A549 treated with AZD9567 at 1 μM for 4 hours (cell line): ENCODE measurements around the gene BICD2. TPM values are rescaled to one million over a fixed set of nuclear protein-coding genes. Genes with fewer than 3 reads are reported as not detected.

ENCODE experiments used
- total RNA-seq: library from RNA; stranded (reverse); fragments of 200-300 nt; extraction: Qiagen RNA extraction; gene quantifications from 5 replicates; pipeline ENCODE4 v1.2.3, GENCODE V29; 2022; ENCODE audit not compliant: insufficient read depth

The BICD2 gene
- total RNA-seq = 30.8 to 38.1 TPM (median 34.3 TPM) in 5 replicates

GRCh38 chr9:92764381-92764987 is at the start of gene BICD2:
TSS of gene BICD2 (minus strand) at chr9:92764833. CDS start at chr9:92764744, 89 bp downstream.

DNA sequence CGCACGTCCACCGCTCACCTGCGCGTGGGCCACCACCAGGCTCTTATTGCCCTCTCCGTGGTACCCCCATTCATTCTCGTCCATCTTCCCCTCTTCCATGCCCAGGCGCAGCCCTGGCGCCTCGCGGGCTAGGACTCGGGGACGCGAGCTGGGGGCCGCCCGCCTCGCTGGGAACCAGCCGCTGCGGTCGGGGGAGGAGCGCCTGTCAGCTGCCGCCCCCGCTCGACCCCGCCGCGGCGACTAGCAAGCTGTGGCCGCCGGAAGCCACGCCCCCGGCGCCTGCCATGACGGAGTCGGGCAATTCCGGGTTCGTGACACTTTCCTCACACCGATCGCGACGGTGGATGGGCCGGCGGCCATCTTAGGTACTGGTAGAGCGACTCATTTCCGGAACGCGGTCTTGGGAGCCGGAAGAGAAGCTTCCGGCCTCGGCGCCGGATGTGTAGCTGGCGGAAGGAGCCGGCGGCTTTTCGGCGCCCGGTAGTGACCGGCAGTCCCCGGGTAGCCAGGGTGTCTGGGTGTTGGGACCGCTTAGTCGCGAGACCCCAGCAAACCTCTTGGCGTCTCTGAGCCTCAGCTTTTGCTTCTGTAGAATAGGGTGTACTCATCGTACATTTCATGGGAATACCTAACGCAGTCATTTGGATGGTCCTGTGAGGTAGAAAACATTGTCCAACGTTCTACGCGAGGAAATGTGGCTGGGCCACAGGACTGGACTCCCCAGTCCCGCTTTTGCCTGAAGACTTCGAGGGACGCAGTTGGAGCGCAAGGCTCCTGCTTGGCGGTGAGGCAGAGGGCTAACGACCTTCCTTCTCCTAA is 94.5 kb downstream of the BICD2 start, which contains the start of gene IPPK:
Gene IPPK, minus strand, starts transcription at position 242 of the 819 bp plus-strand sequence. Its CDS starts 143 bp downstream, at position 99.

Other genes with a start within 250 kb of the BICD2 start
- 0.08 to 0.15 TPM (median 0.13 TPM) in 4 of 5 replicates, not detected in the other for gene ECM2, start 228.8 kb downstream of the BICD2 start, total RNA-seq
- gene IPPK, start 94.7 kb downstream of the BICD2 start, total RNA-seq = 13.2 to 18.6 TPM (median 13.7 TPM) in 5 replicates
- gene ZNF484, start 113.2 kb upstream of the BICD2 start, total RNA-seq = 1.9 to 3.7 TPM (median 2.0 TPM) in 5 replicates
- gene FGD3, start 182.7 kb upstream of the BICD2 start, total RNA-seq = 0.10 to 0.20 TPM (median 0.16 TPM) in 4 of 5 replicates, not detected in the other